GM23248 (cell line): Measurements from ENCODE around the gene TXNDC17.

ENCODE experiments used
- EZH2 ChIP-seq: fragments of 200-600 bp; sonication (generic); IDR thresholded peaks from 2 replicates; pipeline ENCODE4 v1.6.1; 2018; ENCODE audit warnings: antibody characterized with exemption, mild to moderate bottlenecking; ENCODE audit not compliant: insufficient read depth, poor library complexity, severe bottlenecking
- EZH2phosphoT487 ChIP-seq: fragments of 200-600 bp; sonication (generic); IDR thresholded peaks from 2 replicates; pipeline ENCODE4 v1.6.1; 2018; ENCODE audit warnings: antibody characterized with exemption, moderate library complexity, mild to moderate bottlenecking, low read depth; ENCODE audit not compliant: insufficient read depth

DNA sequence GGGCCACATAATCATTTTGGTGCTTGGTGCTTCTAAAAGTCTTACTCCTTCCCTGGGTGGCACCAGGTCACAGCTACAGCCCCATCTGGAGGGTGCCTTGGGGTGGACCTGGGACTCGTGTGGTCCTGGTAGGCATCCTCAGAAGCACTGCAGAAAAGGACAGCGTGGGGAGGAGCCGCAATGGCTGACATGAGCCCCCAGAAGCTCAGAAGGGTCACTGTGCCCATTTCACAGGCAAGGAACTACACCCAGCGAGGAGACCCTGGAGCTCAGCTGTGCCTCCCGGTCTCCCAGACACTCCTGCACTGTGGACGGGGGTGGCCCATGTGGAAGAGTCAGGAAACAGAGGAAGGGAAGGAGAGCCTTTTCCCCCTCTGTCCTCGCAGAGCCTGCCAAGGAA lies 37.1 kb downstream of the TXNDC17 start:
- TF ChIP-seq EZH2phosphoT487 = no peak
- no peak for TF ChIP-seq EZH2
